Measurements from ENCODE around the gene CDSN. TPM values are rescaled to one million over a fixed set of nuclear protein-coding genes. Genes with fewer than 3 reads are reported as not detected.
A peak's percentile ranks its signal among the peaks of the same experiment; 100 is the strongest.

Gene CDSN
- total and polyA plus RNA-seq, 2 of the 4 experiments (the other 2 are of a cell fraction) = not detected

DNA sequence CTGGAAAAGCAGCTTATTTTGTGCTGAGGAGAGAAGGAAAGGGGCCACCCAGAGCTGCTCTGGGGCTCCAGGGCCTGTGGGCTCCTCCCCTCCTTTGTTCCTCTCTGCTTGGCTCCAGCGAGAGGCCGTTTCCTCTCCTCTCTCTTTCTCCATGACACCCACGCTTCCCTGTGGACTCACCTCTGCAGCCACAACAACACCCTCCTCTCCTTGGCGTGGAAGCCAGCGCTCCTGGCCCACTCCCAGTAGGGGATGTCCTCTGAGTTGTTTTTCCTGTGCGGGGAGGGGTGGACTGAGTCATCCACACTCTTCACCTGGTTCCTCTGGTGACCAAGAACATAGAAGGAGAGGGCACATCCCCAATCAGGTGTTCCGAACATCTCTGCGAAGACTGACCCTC is 4.9 kb upstream of the CDSN start:
- H3K9me3 ChIP-seq (ENCODE audit: control insufficient read depth, insufficient read depth, low read length) = no peaks in the 10 kb centered on the region
- H3K36me3 ChIP-seq (ENCODE audit: control insufficient read depth, insufficient read depth, low read length) = no peaks in the 10 kb centered on the region
- H2BK5ac ChIP-seq (ENCODE audit: low read depth, low read length, poor library complexity, severe bottlenecking) = no peak overlapping the region
- ChIA-PET CTCF (interaction anchor here (0.7 kb wide), 1 partner anchor 22 kb away, joined by 3 read pairs; no protein-coding TSS in a partner anchor), POLR2A (ENCODE audit: unreplicated experiment) (no interaction called here)
- no peaks in the 10 kb centered on the region for H3K9me1 ChIP-seq (ENCODE audit: insufficient read depth, low read length)
- intact Hi-C loops (cut with micrococcal nuclease) = no loop called here
- no peak overlapping the region for H3K23ac ChIP-seq (ENCODE audit: low read depth, low read length)
- DNase-seq = peak; percentile 14
- no peak for ATAC-seq (ENCODE audit: low read depth)
- dilution Hi-C loops (cut with HindIII; ENCODE audit: low sequenced_read_pairs, unreplicated experiment) = no loop called here
- no peak overlapping the region for H3K4ac ChIP-seq (ENCODE audit: low read depth, low read length)
- H3K4me2 ChIP-seq (ENCODE audit: low read depth, low read length) = no peak overlapping the region
- H3K4me1 ChIP-seq (ENCODE audit: control insufficient read depth, insufficient read depth, low read length) = peaks cover 2% of the 10 kb centered on the region; the same call in 1 of the 2 replicates
- no peak overlapping the region for H3K9ac ChIP-seq (ENCODE audit: low read depth, low read length)
- no peak overlapping the region for H3K27ac ChIP-seq (ENCODE audit: insufficient read depth, low read length)
- in situ Hi-C loops (cut with MboI; ENCODE audit: low sequenced_read_pairs) = no loop called here
- H3K79me1 ChIP-seq (ENCODE audit: low read depth in 1 of 2, low read length in 2 of 2) = no peaks in the 10 kb centered on the region
- 100% methylated on average over 1 of the region's 8 CpGs; no CpG with 5 or more reads in 1 of the 2 experiments for WGBS, 2 experiments (ENCODE audit: extremely low coverage in 2 of 2, insufficient read length in 1 of 2)
- H3K4me3 ChIP-seq (ENCODE audit: insufficient read depth, low read depth, low read length) = no peak overlapping the region
- H3K18ac ChIP-seq (ENCODE audit: low read depth, low read length) = no peak overlapping the region
- H2AK5ac ChIP-seq (ENCODE audit: low read depth, low read length) = no peak overlapping the region
- H2BK20ac ChIP-seq (ENCODE audit: low read depth, low read length) = no peak overlapping the region
- no peak overlapping the region for H3K14ac ChIP-seq (replicated peaks; ENCODE audit: low read depth, low read length)
- H2AFZ ChIP-seq (replicated peaks; ENCODE audit: low read length, poor library complexity) = peak overlapping the region; percentile 58
- H4K8ac ChIP-seq (ENCODE audit: low read depth in 2 of 2, low read length in 2 of 2) = no peak overlapping the region
- H2AK9ac ChIP-seq (replicated peaks; ENCODE audit: low read depth, low read length, poor library complexity) = peak overlapping the region; percentile 28
- no TSS peak for BruUV-seq (replicated peaks)
- H2BK120ac ChIP-seq (ENCODE audit: low read depth, low read length) = no peak overlapping the region
- H3K56ac ChIP-seq (ENCODE audit: extremely low read depth, insufficient read depth, low read length) = no peak overlapping the region
- peaks cover 11% of the 10 kb centered on the region for H3K27me3 ChIP-seq (ENCODE audit: control insufficient read depth, insufficient read depth, low read length)
- TF ChIP-seq MAZ (IDR thresholded peaks at IDR 0.05; ENCODE audit: borderline replicate concordance, low read depth, low read length) = no peak
- TF ChIP-seq NFE2L2 (IDR thresholded peaks at IDR 0.05; ENCODE audit: low read depth, low read length) = no peak
- no peak for TF ChIP-seq CEBPB (IDR thresholded peaks at IDR 0.05; ENCODE audit: low read depth, low read length)
- H2BK15ac ChIP-seq (ENCODE audit: low read depth, low read length) = no peak overlapping the region
- no peaks in the 10 kb centered on the region; the same call in 1 of the 2 replicates for H4K20me1 ChIP-seq (ENCODE audit: insufficient read depth, low read length)
- H4K91ac ChIP-seq (ENCODE audit: insufficient read depth, low read depth, low read length) = no peak overlapping the region
- no peak overlapping the region for H4K5ac ChIP-seq (ENCODE audit: low read depth, low read length)
